Esophagus (tissue), 2 donors: ENCODE data around the gene CELF3. TPM values are rescaled to one million over a fixed set of nuclear protein-coding genes. Genes with fewer than 3 reads are reported as not detected.
"Not testable (repeated sequence)": the region's sequence is repeated elsewhere in the genome, so short reads cannot be mapped to it uniquely, and the experiment has no call there.

Source experiments
- H3K27ac ChIP-seq, 2 donors: one replicate each; pipeline ENCODE4 v1.5.1; 2013; ENCODE audit warnings: low read depth in 2 of 2, mild to moderate bottlenecking in 2 of 2, inconsistent platforms in 1 of 2, low read length in 1 of 2, moderate library complexity in 1 of 2
- H3K27me3 ChIP-seq, 2 donors: one replicate each; pipeline ENCODE4 v1.6.1; 2013; ENCODE audit warnings: low read length in 2 of 2, control low read depth in 1 of 2, mild to moderate bottlenecking in 1 of 2; ENCODE audit not compliant: insufficient read depth in 2 of 2, control insufficient read depth in 1 of 2
- H3K36me3 ChIP-seq, 2 donors: one replicate each; pipeline ENCODE4 v1.6.1; 2013; ENCODE audit warnings: low read length in 1 of 2; ENCODE audit not compliant: control insufficient read depth in 2 of 2, insufficient read depth in 2 of 2
- H3K4me1 ChIP-seq, 2 donors: one replicate each; pipeline ENCODE4 v1.6.1; 2013; ENCODE audit warnings: low read length in 1 of 2; ENCODE audit not compliant: control insufficient read depth in 2 of 2, insufficient read depth in 2 of 2
- H3K4me3 ChIP-seq, 2 donors: one replicate each; pipeline ENCODE4 v1.5.1; 2013; ENCODE audit warnings: low read length in 2 of 2, mild to moderate bottlenecking in 2 of 2, low read depth in 1 of 2, moderate library complexity in 1 of 2
- H3K9me3 ChIP-seq, 2 donors: one replicate each; pipeline ENCODE4 v1.6.1; 2013; ENCODE audit warnings: mild to moderate bottlenecking in 2 of 2, low read depth in 1 of 2, low read length in 1 of 2, moderate library complexity in 1 of 2; ENCODE audit not compliant: control insufficient read depth in 2 of 2, insufficient read depth in 1 of 2
- WGBS, 2 donors: extraction: QIAGEN DNeasy Blood & Tissue Kit; methylation state at CpG; one replicate each; pipeline ENCODE4 v1.1.7; 2013; 5-methylcytosine and 5-hydroxymethylcytosine counted together
- polyA plus RNA-seq, 2 donors: library from polyadenylated mRNA; stranded (reverse); fragments of 200-250 nt; gene quantifications; one replicate each; pipeline ENCODE4 v1.2.3, GENCODE V29; 2013
- donor health status: healthy with polysubstance abuse.
- donor health status: Bipolar disorder and iron deficiency.

Gene CELF3
- polyA plus RNA-seq, 2 donors = 0.04 to 0.05 TPM

- 88 to 93% methylated on average over 7 of the region's 7 CpGs for WGBS, 2 donors
- H3K36me3 ChIP-seq, H3K9me3 ChIP-seq, H3K27ac ChIP-seq, H3K27me3 ChIP-seq, H3K4me1 ChIP-seq, H3K4me3 ChIP-seq: not testable (repeated sequence)
Observed at GRCh38 chr1:151682901-151683300, 33.7 kb downstream of the CELF3 start.

GRCh38 chr1:151681923-151682322 lies 34.7 kb downstream of the CELF3 start:
- Histone ChIP-seq H3K4me1 (no peaks in the 10 kb centered on the region), H3K27ac (no peak overlapping the region), H3K36me3 (no peaks in the 10 kb centered on the region), H3K4me3 (no peak overlapping the region), H3K9me3 (no peaks in the 10 kb centered on the region), H3K27me3 (no peaks in the 10 kb centered on the region)
- 79 to 87% methylated on average over 2 of the region's 2 CpGs for WGBS, 2 donors

DNA sequence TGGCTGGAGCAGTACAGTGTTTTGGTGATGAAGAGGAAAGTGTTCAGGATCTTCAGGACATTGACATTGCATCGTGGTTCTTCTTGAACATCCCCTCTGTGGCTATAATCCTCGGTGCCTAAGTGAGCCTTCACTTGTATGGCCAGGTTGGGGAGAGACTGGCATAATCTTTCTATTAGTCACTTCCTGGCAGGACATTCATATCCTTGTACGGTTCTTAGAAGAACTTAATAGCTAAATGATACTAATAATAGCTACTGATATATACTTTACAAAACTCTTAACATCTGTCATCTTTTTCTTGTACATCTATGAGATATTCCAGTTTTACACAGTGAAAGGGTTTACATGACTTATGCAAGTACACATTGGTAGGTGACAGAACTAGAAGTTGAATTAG lies 35.8 kb downstream of the CELF3 start:
- Histone ChIP-seq H3K36me3 (no peaks in the 10 kb centered on the region), H3K9me3 (no peaks in the 10 kb centered on the region), H3K4me3 (no peak overlapping the region), H3K4me1 (no peaks in the 10 kb centered on the region), H3K27me3 (no peaks in the 10 kb centered on the region), H3K27ac (peak overlapping the region; percentile 5 to 10)
- 15 to 30% methylated on average over 3 of the region's 3 CpGs for WGBS, 2 donors

GRCh38 chr1:151680391-151680790 lies 36.2 kb downstream of the CELF3 start:
- Histone ChIP-seq H3K27me3 (no peaks in the 10 kb centered on the region), H3K9me3 (no peaks in the 10 kb centered on the region), H3K36me3 (no peaks in the 10 kb centered on the region), H3K4me1 (no peaks in the 10 kb centered on the region), H3K27ac (peak overlapping the region; percentile 5 to 10), H3K4me3 (no peak overlapping the region)
- WGBS, 2 donors = 59 to 66% methylated on average over 4 of the region's 4 CpGs

- H3K36me3 ChIP-seq = no peaks in the 10 kb centered on the region
Observed at GRCh38 chr1:151673407-151673806, 43.2 kb downstream of the CELF3 start.

DNA sequence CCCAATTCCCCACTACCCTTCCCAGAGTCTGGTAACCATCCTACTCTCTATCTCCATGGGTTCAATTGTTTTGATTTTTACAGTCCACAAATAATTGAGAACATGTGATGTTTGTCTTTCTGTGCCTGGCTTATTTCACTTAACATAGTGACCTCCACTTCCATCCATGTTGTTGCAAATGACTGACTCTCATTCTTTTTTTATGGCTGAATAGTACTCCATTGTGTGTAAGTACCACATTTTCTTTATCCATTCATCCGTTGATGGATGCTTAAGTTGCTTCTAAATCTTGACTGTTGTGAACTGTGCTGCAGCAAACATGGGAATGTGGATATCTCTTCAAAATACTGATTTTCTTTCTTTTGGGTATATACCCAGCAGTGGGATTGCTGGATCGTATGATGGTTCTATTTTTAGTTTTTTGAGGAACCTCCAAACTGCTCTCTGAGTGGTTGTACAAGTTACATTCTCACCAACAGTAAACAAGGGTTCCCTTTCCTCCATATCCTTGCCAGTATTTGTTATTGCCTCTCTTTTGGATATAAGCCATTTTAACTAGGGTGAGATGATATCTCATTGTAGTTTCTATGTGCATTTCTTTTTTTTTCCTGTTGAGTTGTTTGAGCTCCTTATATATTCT lies 46.4 kb downstream of the CELF3 start:
- not testable (repeated sequence) for H3K36me3 ChIP-seq, H3K9me3 ChIP-seq
- 87 to 91% methylated on average over 2 of the region's 2 CpGs for WGBS, 2 donors

More at GRCh38 chr1:151673407-151673806, 43.2 kb downstream of the CELF3 start:
- WGBS, 2 donors = 68 to 73% methylated on average over 1 of the region's 1 CpG
- Histone ChIP-seq H3K27ac (no peak overlapping the region), H3K9me3 (no peaks in the 10 kb centered on the region), H3K4me1 (no peaks in the 10 kb centered on the region), H3K27me3 (no peaks in the 10 kb centered on the region), H3K4me3 (no peak overlapping the region)

GRCh38 chr1:151668090-151668489 lies 48.5 kb downstream of the CELF3 start:
- H3K27ac ChIP-seq = no peak overlapping the region
- no peaks in the 10 kb centered on the region for H3K27me3 ChIP-seq
- no peaks in the 10 kb centered on the region for H3K9me3 ChIP-seq
- 87 to 89% methylated on average over 3 of the region's 3 CpGs for WGBS, 2 donors
- no peaks in the 10 kb centered on the region for H3K36me3 ChIP-seq
- no peak overlapping the region for H3K4me3 ChIP-seq
- no peaks in the 10 kb centered on the region for H3K4me1 ChIP-seq

More for the DNA sequence above, 46.4 kb downstream of the CELF3 start:
- H3K4me3 ChIP-seq, H3K27me3 ChIP-seq, H3K27ac ChIP-seq, H3K4me1 ChIP-seq: not testable (repeated sequence)

DNA sequence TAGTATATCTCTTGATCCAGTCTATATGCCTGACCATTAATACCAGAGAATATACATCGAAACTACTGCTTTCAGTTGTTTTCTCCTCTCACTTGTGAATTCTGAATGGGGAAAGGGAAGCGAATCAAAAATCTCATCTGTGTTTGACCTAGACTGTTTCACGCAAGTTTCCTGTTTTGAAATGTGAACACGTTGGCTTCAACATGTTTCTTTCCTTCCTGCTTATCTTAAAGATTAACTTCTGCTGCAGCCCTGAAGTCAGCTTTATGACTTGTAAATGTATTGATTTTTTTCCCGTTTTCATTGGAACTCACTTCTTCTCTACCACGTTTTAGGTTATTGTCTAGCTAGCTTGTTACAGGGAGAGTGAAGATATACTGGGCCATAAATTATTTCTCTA lies 54.9 kb downstream of the CELF3 start:
- Histone ChIP-seq H3K4me1 (no peaks in the 10 kb centered on the region), H3K36me3 (peaks cover 2 to 5% of the 10 kb centered on the region in 2 donors), H3K27ac (no peak overlapping the region), H3K4me3 (no peak overlapping the region), H3K9me3 (no peaks in the 10 kb centered on the region), H3K27me3 (no peaks in the 10 kb centered on the region)
- whole genome bisulfite sequencing, 2 donors = 58 to 75% methylated on average over 6 of the region's 6 CpGs

- WGBS, 2 donors = 55 to 58% methylated on average over 3 of the region's 3 CpGs
- Histone ChIP-seq H3K27ac (no peak overlapping the region), H3K4me1 (no peaks in the 10 kb centered on the region), H3K27me3 (no peaks in the 10 kb centered on the region), H3K4me3 (no peak overlapping the region), H3K9me3 (no peaks in the 10 kb centered on the region), H3K36me3 (peaks cover 0 to 5% of the 10 kb centered on the region in 2 donors)
Observed at GRCh38 chr1:151655371-151655770, 61.2 kb downstream of the CELF3 start.

DNA sequence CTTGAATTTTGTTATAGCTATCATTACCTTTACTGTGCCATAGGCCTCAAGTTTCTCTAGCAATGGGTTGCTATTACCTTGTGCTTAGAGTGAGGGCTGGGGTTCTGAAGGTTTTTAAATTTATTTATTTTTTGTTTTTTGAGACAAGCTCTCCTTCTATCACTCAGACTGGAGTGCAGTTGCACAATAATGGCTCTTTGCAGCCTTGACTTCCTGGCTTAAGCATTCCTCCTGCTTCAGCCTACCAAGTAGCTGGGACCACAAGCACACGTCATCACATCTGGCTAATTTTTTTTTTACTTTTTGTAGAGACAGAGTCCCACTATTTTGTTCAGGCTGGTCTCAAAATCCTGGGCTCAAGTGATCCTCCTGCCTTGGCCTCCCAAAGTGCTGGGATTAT lies 63.2 kb downstream of the CELF3 start:
- Histone ChIP-seq H3K9me3 (no peaks in the 10 kb centered on the region), H3K27ac (no peak overlapping the region)
- WGBS, 2 donors = 74 to 86% methylated on average over 1 of the region's 1 CpG

More for the DNA sequence above, 63.2 kb downstream of the CELF3 start:
- H3K36me3 ChIP-seq = peaks cover 0 to 3% of the 10 kb centered on the region in 2 donors
- no peaks in the 10 kb centered on the region for H3K27me3 ChIP-seq
- H3K4me1 ChIP-seq = no peaks in the 10 kb centered on the region
- H3K4me3 ChIP-seq = no peak overlapping the region
